LNCAP (cell line): ENCODE data around the gene NDP.

ENCODE experiments used
- CTCF ChIP-seq: fragments of 450-650 bp; IDR thresholded peaks from 2 replicates; pipeline ENCODE4 v1.5.1; 2017; ENCODE audit warnings: mild to moderate bottlenecking

NDP gene

GRCh38 chrX:43973249-43974099 is at the start of gene NDP:
Gene NDP, minus strand, starts transcription at chrX:43973390. Its CDS starts 14,745 bp downstream, at chrX:43958645.
- no peak for TF ChIP-seq CTCF

GRCh38 chrX:44022964-44023363 is 49.8 kb upstream of the NDP start:
- TF ChIP-seq CTCF: no peak

- no peak for TF ChIP-seq CTCF
Observed at GRCh38 chrX:44020693-44021092, 47.5 kb upstream of the NDP start.

- no peak for TF ChIP-seq CTCF
Observed at GRCh38 chrX:44019911-44020310, 46.7 kb upstream of the NDP start.

DNA sequence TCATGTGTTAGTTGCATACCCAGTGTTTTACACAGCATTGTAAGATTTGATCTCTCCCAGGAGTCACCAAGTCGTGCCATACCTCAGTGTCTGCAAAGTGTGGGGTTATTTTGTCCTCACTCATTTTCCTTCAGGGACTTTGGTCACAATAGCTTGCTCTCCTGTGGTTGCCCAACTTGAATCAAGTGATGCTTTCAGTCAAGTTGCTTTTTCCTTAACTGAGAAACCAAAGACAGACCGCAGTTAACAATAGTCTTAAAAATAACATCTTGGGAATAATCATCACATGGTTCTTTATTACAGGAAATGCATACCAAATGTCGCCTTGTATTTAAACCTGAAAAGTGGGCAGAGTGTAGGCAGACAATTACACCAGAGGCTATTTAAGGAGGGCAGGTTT is 44.5 kb upstream of the NDP start:
- no peak for TF ChIP-seq CTCF

DNA sequence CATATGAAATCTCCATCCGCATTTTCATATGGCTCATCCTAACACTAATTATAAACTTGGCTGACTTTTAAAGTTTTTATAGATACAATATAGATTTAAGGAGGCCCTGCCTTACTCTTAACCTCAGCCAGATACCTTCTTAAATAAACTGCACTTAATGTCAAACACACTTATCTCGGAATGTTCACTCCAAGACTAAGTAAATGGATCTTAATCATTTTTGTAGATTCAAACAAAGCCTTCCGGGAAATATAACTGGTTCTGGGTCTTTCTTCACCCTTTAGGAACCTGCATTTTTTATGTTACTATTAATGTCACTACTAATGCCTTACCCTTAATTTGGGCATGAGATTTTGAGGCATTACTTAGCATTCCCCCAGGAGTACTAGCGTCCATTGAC is 43.7 kb upstream of the NDP start:
- TF ChIP-seq CTCF: no peak

- no peak for TF ChIP-seq CTCF
Observed at GRCh38 chrX:44012484-44013096, 39.4 kb upstream of the NDP start.
